Globus pallidus (tissue), 1 donor: ENCODE measurements around the gene SLC2A5.

Experiments
- DNase-seq: peaks from one replicate; pipeline ENCODE4 v3.0.0-alpha.2; 2015; ENCODE audit warnings: low spot score

The SLC2A5 gene

DNA sequence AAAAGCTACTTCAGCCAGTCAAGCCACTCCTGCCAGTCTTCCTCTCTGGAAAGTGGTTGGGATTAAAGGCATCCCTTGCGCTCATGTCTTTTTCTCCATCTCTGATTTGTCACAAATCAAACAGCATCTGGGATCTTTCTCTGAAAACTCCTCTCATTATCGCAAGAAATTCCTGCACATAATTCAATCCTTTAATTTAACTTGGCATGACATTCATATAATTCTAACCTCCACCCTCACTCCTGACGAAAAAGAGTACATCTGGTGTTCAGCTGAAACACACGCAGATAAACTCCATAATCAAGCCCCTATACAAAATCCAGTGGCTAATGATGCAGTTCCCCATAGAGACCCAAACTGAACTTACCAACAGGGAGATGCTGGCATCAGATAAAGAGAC is 19.4 kb upstream of the SLC2A5 start:
- no peak for DNase-seq

DNA sequence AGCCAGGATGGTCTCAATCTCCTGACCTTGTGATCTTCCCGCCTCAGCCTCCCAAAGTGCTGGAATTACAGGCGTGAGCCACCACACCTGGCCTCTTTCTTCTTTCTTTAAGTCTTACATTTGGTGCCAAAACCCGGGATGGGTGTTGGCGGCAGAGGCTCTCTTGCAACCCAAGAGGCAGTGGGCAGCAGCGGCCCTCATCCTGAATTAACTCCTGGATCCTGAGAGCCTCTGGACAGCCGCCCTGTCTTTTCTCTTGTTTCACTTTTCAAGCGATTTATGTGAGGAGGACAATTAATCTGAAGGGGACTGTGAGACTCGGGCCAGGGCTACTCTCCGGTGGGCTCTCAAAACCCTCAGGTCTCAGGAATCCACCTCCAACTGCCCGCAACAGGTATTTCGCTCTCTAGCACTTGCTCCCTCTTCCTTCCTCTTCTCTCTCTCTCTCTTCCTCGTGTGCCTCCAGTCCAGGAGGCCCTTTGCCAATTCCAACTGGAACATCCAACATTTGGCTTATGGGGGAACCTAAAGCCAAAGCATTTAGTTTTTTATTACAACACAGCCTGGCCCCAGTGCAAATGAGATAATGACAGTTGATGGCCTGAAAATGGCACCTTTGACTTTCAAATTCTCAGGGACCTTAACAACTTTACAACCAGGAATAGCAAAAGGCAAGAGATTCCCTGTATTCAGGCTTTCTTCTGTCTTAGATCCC is 18.1 kb upstream of the SLC2A5 start:
- no peak for DNase-seq

GRCh38 chr1:9086796-9087195 is 17.4 kb upstream of the SLC2A5 start:
- no peak for DNase-seq

GRCh38 chr1:9086045-9086444 is 16.6 kb upstream of the SLC2A5 start:
- no peak for DNase-seq

GRCh38 chr1:9085306-9085940 is 16.0 kb upstream of the SLC2A5 start:
- DNase-seq: no peak

- no peak for DNase-seq
Observed at GRCh38 chr1:9084906-9085305, 15.5 kb upstream of the SLC2A5 start.

DNA sequence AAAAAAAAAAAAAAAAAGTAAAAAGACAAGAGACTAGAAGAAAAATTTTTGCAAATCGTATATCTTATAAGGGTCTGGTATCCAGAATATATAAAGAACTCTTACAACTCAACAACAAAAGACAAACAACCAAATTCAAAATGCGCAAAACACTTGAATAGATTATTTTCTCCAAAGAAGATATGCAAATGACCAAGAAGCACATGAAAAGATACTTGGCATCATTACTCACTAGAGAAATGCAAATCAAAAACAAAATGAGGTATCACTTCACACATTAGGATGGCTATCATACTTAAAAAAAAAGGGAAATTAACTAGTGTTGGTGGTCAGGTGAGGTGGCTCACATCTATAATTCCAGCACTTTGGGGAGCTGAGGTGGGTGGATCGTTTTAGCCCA is 12.0 kb upstream of the SLC2A5 start:
- DNase-seq: no peak

- no peak for DNase-seq
Observed at GRCh38 chr1:9080705-9081291, 11.4 kb upstream of the SLC2A5 start.

GRCh38 chr1:9079988-9080704 is 10.7 kb upstream of the SLC2A5 start:
- no peak for DNase-seq

DNA sequence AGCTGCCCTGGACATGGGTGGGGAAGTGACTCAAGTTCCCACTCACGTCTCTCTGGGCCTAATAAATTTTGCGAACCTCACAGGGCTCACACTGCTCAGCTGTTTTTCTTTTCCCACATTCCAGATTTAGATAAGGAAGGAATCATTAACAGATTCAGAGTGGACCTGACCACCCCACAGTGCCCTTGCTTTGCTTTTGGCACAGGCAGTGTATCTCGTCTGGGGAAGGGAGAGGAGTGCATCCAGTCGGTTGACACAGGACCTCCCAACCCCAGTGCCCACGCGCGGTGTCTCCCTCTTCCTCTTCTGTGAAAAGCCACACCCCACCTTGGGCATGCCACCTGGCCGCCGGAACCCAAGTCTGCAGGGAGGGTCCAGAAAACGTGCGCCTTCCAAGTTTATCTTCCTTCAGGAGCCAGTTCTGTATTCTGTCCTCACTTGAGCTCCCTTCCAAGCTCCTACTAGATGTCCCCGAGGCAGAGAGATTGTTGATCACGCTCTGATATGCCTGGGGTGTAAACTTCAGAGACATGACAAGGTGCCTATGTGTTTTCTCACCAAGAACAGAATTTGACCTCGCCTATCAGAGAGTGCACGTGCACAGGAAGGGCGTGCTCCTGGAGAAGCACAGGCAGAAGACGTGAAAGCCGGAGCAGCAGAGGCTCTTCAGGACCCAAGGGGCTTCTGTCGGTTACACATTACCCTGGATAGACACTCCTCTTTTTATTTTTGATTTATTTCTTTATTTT is 9.5 kb upstream of the SLC2A5 start:
- no peak for DNase-seq

- no peak for DNase-seq
Observed at GRCh38 chr1:9078015-9078751, 8.7 kb upstream of the SLC2A5 start.

DNA sequence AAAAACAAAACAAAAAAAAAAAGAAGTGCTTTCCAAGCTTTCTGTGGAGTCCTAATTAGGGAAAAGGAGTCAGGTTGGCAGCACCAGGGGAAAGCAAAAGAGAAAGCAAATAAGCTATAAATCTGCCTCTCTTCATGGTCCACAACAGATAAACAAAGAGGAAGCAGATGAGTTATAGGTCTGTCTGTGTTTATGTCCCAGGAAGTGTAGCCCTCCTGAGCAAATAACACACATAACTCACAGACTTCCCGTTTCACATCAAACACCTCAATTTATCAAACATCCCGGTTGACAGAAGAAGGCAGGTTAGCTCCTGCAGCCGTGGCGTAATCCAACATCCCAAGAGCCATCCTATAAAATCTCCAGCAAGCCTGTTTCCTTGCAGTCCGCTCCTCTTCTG is 5.6 kb upstream of the SLC2A5 start:
- DNase-seq: no peak

DNA sequence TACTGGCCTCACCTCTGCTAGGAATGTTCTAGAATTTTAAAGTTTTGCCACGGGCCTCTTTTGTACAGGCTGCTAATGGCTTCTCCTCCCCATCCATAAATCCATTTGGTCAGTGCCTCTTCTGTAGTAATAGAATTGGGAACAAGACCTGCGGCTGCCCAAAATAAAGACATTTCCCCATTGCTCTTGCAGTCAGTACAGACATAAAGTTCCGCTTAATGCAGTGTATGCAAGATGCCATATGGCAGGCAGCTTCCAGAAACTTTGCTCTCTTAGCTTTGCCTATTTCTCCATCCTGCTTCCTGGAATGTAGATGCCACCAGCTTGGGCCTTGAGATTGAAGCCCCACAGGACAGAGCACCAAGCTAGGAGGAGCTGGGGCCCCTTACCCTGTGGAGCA is 3.7 kb upstream of the SLC2A5 start:
- no peak for DNase-seq

DNA sequence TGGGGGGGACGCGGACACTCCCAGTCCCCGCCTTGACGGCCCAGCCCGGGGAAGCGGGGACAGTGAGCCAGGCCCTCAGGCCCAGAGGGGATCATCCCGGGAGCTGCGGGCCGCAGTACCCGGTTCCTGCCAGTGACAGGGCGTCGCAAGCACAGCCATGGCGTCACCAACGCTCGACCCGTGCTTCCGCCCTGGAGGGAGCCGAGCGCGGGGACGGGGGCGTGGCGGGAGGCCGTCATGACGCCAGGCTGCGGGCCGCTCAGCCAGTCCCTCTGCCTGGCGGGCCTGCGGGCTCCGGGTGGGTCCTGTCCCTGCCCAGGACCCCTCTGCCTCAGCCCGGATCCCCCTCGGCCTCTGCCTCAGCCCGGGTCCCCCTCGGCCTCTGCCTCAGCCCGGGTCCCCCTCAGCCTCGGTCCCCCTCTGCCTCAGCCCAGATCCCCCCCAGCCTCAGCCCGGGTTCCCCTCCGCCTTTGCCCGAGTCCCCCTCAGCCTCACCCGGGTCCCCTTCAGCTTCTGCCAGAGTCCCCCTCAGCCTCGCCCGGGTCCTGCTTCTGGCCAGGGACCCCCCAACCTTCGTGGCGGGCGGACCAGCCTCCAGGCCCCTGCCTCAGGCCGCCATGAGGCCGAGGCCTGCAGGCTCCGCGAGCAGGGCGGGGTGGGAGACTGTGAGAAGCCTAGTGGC is 2.3 kb upstream of the SLC2A5 start:
- DNase-seq: no peak

GRCh38 chr1:9070486-9070885 is 1.1 kb upstream of the SLC2A5 start:
- no peak for DNase-seq

- DNase-seq: no peak
Observed at GRCh38 chr1:9068981-9069325, 482 bp downstream of the SLC2A5 start.

DNA sequence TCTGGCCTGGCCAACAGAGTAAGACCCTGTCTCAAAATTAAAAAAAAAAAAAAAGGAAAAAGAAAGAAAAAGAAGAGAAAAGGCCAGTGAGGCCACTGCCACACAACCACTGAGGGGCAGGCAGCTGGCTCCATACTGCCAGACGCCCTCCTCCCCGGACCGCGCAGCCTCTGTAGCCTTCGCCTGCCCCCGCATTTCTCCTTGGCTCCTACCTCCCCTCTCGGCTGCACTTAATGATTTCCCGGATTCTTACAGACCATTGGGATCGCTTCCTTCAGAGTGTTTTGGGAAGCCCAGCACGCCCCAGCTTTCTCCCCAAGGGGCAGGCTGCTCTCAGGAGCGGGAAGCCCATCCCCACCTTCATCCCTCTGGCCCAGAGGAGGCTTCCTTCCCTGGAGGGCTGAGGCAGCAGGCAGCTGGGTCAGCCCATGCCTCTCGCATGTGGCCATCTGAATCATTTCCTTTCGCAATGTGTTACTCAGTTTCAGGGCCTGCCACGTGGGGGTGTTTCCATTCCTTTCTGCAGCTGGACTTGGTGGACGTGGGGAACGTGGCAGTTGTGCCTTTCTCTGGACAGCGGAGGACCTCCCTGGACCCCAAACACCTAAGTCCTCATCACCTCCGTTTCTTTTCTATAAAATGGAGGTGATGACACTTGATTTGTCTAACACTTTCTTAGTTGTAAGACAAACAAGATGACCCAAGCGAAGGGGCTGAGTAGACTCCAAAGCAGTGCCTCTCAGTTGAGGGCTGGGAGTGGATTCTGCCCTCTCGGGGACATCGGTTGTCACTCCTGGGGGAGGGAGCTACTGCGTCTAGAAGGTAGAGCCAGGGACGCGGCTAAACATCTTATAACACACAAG is 2.3 kb downstream of the SLC2A5 start:
- DNase-seq: peak; percentile 58

DNA sequence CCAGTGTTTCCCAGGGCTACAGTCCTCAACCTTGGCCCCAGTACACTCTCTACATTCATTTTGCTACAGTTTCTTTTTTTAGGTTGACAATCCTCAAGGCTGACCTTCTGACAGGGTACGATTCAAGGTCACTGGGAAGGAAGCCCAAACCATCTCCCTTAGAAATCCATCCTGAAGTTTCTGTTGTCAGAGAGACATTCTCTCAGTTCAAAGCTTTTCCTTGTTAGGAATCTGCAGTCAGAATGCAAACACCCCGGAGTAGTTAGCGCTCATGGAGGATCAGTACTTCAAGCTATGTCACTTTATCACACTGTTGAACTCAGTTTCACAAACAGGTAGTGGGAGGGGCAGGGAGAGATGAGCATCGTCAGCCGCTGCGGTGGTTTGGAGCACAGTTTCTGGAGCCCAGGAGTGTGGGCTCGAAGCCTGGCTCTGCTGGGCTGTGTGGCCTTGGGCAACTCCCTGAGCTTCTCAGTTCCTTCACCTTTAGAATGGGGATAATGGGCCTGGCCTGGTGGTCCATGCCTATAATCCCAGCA is 4.2 kb downstream of the SLC2A5 start:
- DNase-seq: no peak

DNA sequence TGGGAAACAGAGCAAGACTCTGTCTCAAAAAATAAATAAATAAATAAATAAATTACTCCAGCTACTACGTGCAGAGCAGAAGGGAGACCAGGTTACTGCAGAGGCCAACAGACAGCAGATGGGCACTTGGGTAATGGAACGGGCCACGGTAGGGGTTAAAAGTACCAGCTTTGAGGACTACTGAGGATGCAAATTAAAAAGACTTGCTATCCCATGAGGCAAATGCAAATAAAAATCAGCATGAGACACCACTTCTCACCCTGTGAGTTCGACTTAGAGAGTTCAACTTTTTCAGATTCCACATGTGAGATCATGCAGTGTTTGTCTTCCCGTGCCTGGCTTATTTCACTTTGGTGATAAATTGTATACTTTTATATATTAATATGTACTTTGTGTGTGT is 6.6 kb downstream of the SLC2A5 start:
- DNase-seq: no peak

DNA sequence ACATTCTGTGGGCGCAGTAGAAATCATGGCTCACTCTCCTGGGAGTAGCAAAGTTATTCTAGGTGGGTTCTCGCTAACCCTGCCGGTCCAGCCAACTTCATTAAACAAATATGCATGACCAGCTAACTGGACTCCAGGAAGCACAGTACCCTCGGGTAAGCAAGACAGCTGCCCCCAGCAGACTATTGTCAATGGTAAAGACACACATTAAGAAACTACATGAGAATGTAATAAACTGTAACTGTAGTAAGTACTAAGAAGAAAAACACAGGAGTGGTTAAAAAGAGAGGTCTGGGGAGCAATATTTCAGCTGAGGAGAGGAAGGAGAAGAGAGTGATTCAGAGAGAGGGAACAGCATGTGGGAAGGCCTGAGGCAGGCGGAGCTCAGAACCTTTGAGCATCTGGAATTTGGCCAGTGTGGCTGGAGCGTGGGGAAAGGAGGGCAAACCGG is 7.4 kb downstream of the SLC2A5 start:
- DNase-seq: no peak
